ENCODE data around the gene CROCC.

GRCh38 chr1:16986113-16986512, 64.4 kb downstream of the CROCC start:
- TF ChIP-seq ZNF239 (CRISPR knock-in tag; IDR thresholded peaks at IDR 0.05): no peak
- TF ChIP-seq ELF4 (CRISPR knock-in tag; IDR thresholded peaks at IDR 0.05): no peak
- no peak for TF ChIP-seq ZNF12 (CRISPR knock-in tag; IDR thresholded peaks at IDR 0.05)
